ENCODE results near the gene L3MBTL1.
"Not testable (repeated sequence)": the region's sequence is repeated elsewhere in the genome, so short reads cannot be mapped to it uniquely, and the experiment has no call there.

The L3MBTL1 gene

DNA sequence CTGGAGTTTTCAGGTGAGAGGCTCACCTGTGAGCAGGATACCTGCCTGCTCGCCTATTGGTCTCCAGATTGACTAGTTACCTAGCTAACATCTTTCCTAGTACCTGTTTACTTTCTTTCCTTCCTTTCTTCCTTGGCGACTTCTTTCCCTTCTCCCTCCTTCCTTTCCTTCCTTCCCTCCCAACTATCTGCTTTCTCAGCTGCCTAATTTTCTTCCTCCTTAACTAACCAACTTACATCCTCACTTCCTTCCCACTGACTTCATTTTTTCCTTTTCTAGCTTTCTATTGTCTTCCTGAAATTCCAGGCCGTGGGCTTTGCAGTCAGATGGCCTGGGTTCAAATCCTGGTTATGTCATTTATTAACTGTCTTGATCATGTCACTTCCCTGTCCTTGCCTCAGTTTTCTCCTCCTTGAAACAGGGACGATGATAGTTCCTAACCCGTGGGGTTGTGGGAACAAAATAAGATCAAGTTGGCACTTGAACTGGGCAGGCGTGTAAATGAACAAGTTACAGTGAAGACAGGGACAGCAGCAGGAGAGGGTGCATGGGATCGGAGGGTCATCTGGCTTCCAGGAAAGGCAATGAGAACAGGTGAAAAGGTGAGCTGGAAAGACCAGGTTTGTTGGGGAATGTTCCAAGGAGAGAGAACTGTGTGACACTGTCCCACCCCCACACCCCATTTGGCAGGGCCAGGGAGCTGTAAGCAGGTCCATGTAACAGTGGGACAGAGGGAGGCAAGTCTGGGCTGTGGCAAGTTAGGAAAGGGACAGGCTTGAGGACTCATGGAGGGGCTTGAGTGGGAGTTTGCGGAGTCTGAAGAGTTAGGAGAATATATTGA lies 51.9 kb downstream of the L3MBTL1 start:
- DNase-seq, result no peak

DNA sequence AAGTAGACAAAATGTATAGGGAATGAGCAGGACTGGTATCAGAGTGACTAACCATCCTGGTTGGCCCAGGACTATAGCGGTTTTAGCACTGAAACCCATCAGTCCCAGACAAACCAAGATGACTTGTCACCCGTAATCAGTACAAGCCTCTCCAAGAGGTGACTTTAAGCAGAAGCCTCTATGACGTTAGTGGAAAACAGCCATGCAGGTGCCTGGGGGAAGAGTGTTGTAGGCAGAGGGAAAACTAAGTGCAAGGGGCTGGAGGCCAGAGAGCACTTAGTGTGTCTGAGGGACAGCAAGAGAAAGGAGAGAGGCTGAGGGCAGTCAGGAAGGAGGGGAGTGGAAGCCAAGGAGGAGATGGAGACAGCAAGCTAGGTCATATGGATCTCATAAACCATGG lies 53.5 kb downstream of the L3MBTL1 start:
- no peak for DNase-seq

DNA sequence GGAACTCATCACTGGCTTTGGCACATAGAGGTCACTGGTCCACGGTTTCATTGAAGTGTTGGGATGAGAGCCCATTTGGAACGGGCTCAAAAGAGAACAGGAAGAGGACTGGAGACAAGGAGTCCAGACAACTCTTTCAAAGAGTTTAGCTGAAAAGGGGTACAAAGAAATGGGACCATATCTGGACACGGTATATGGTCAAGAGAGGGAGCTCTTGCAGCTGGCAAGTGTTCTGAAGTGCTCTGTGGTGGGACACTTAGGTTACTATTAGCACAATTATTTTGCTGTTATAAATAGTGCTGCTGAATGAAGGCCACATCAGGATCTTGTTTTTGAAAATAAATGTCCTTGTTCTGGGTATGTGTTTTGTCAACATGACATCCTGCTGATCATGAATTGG lies 55.9 kb downstream of the L3MBTL1 start:
- DNase-seq, result no peak

DNA sequence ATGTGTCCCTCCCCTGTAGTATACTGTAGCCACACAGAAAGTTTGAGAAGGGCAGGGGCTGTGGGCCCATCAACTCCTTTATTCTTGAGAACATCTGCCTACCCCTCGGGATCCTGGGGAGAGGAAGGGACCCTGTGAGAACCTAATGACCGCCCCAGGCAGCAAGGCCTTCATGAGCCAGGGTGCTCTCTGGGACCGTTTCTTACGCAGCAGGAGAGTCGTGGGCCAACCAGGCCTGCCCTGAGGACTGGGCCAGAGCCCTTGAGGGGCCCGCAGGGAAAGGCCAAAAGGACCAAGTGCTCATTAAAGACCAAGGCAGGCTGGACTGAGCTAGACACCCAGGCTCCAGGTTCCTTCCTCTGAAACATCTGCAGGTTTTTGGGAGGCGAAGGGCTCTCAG lies 56.5 kb downstream of the L3MBTL1 start:
- no peak for DNase-seq

DNA sequence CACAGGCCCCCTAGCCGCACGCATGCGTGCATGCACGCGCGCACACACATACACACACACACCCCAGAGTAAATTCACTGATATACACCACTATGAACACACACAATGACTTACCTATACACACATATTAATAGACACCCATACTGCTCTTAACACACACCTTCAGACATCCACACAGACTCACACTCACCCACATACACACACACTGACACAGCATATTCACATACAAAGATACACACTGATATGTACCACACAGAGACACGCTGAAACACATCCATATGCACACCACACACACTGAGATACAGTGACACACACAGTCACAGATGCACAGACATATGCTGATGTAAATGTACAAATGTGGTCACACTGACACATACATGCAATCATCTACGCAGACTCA lies 57.0 kb downstream of the L3MBTL1 start:
- DNase-seq, result no peak

DNA sequence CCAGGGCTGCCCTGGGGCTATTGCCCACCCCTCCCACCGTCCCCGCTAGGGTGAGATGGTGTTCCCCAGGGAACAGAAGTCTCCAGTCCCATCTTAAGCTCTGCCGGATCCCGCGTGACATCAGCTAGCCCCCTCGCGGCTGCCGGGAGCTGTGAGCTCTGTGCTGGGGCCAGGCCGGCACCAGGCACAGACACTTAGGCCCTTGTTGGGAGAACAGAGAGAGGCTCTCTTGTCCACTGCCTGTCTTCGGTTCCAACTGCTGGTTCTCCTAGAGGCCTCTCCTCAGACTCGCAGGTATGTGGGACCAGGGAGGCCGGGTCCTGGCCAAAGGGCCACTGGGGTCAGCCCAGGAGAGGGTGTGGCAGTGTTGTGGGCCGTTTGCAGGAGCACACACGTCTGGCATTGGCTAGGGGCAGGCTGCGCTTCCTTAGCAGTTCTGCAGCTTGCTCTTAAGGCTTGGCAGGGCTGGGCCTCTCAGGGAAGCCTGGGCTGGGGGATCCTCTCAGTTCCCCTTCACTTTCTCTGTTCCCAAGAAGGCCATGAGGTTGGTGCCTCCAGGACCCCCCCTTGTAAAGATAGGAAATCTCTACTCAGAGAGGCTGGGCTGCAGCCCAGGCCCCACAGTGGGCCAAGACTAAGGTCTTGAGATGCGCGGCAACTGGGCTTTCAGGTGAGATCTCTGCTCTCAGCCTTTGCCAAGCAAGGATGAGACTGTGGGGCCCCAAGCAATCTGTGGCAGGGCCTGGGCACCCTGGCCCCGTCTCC lies 57.7 kb downstream of the L3MBTL1 start:
- no peak for DNase-seq

DNA sequence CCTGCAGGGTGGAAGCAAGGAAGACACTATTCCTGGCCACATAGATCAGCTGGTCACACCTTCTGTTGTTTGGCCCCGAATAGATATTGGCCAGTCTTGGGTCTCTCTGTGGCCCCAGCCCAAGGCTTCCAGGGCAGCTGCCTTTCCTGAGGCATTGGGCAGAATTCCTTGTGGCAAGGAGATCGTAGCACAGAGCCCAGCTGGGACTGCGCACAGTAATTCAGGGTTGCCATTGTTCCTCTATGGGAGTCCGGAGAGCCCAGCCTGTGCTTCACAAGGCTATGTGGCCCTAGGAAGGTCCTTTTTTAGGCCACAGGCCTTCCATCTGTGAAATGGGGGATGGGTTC lies 58.2 kb downstream of the L3MBTL1 start:
- DNase-seq, result no peak

DNA sequence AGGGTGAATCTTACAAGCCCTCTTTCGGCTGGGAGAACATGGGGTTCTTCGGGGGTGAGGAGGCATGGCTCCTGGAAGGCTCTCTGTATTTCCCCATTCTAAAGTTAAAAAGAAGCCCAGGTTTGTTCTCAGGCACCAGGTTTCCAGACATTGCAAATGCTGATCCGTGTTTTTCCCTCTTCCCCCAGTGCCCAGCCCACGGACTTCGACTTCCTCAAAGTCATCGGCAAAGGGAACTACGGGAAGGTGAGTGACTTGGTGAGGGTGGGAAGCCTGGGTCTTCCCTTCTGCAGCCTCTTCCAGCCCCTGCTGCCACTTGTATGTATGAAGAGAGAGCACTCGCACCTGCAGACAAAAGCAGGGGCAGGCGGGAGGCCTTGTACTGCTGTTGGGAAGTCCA lies 60.0 kb downstream of the L3MBTL1 start:
- no peak for DNase-seq

DNA sequence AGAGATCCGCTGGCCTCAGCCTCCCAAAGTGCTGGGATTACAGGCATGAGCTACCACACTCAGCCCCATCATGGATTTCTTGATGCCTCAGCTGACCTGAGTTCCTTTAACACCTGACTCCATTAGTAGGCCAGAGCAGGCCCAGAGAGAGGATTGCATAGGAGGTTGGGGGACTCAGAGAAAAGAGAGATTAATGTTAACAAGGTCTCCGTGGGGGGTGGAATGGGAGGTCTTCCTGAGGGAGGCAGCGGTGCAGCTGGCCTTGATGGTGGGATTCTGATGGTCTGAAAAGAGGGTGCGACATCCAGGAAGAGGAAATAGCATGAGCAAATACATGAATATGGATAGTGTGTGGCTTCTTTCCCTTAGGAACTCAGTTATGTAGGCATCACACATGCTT lies 61.2 kb downstream of the L3MBTL1 start:
- DNase-seq, result no peak

DNA sequence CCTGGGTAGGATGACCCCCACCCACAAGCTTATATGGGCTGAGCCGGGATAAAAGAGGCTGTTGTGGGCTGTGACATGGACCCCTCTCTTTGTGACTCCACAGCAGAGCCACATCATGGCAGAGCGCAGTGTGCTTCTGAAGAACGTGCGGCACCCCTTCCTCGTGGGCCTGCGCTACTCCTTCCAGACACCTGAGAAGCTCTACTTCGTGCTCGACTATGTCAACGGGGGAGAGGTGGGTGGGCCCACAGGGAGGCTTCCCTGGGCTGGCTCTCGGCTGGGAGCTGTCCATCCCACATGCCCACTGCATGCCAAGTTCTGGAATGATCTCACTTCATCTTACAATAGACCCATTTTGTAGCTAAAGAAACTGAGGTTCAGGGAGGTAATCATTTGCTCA lies 61.8 kb downstream of the L3MBTL1 start:
- no peak for DNase-seq

DNA sequence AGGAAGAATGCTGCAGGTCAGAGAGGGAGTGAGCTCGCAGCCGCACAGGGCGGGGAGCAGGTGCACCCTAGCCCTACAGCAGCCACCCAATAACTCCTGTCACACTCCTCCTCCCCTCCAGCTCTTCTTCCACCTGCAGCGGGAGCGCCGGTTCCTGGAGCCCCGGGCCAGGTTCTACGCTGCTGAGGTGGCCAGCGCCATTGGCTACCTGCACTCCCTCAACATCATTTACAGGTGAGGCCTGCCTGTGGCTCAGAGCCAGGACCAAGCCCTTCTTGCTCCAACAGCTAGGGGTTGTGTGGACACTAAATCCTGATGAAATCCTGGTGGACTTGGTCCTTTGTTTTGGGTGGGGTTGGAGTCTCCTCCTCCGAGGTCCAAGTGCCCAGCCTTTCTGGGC lies 63.0 kb downstream of the L3MBTL1 start:
- no peak for DNase-seq

DNA sequence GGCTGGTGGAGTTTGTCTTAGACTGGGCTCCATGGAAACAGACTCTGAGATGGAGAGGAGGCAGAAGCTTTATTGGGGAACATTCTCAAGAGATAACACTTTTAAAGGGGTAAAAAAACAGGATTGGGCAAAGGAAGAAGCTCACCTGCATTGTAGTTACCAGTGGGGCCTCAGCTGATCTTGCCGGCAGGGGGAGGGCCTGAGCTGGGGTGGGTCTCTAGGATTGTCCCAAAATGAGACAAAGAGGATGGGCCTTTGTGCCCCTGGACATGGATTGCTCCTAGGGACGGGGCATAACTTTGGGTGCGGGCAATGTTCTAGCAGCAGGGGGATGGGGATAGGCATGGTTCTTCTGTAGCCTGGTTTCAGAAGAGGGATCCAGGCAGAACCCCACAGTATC lies 63.8 kb downstream of the L3MBTL1 start:
- no peak for DNase-seq

DNA sequence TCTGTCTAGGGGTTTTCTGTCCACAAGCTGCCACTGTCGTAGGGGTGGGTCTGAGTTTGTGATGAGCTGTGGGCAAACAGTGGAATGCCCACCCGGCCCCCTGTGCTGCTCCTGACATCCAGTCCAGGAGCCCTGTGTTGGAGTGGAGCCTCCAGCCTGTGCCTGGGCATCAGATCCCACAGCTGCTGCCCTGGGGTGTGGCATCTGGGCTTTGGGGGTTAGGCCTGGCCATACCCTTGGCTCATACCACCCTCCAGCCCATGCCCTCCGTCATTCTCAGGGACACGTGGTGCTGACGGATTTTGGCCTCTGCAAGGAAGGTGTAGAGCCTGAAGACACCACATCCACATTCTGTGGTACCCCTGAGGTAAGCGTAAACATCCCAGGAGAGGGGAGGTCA lies 64.3 kb downstream of the L3MBTL1 start:
- DNase-seq, result no peak

DNA sequence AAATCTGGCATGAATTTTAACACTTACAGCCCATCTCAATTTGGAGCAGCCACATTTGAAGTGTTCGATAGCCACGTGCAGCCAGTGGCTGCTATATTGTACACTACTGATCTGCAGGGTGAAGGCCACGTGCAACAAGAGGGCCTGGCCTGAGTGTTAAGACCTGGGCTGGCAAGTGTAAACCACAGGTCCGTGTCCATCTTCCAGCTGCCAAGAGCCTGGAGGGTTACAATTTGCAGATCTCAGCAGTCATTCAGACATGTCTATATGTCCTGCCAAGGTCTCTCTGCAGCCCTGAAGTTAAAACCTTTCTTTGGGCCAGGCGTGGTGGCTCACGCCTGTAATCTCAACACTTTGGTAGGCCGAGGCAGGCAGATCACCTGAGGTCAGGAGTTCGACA lies 65.4 kb downstream of the L3MBTL1 start:
- no peak for DNase-seq

DNA sequence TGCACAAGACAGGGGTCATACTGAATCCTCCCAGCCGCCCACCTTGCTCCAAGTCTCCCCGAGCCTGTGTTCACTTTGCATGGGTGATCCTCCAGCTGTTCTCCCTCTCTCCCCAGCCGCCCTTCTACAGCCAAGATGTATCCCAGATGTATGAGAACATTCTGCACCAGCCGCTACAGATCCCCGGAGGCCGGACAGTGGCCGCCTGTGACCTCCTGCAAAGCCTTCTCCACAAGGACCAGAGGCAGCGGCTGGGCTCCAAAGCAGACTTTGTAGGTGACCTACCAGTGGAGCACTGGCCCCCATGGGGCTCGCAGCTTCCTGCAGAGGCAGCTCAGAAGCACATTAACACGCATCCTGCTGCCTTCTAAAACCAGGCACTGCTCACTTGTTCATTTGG lies 68.6 kb downstream of the L3MBTL1 start:
- DNase-seq, result no peak

DNA sequence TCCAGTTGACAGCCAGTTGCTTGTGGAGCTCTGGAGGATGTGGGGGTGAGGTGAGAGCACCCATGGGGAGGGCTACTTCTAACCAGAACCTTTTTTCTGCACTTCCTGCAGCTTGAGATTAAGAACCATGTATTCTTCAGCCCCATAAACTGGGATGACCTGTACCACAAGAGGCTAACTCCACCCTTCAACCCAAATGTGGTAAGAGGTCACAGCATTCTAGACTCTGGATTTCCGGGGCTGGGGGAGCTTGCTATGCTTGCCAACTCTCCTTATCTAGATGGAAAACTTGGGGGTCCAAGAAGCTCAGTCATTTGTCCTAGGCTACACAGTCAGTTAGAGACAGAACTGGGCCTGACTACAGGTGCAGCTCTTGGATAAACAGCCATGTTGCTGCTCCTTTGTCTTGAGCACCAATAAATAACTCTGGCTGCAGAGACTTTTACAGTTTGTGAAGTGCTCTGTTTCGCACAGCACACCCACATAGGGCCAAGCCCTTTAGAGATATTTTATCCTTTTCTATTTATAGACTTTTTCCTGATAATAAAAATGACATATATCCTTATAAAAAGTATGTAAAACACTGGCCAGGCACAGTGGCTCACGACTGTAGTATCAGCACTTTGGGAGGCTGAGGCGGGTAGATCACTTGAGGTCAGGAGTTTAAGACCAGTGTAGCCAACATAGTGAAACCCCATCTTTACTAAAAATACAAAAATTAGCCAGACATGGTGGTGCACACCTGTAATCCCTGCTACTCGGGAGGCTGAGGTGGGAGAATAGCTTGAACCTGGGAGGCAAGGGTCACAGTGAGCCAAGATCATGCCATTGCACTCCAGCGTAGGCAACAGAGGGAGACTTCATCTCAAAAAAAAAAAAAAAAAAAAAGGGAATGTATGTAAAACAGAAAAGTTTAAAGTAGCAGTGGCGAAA lies 72.6 kb downstream of the L3MBTL1 start:
- no peak for DNase-seq

DNA sequence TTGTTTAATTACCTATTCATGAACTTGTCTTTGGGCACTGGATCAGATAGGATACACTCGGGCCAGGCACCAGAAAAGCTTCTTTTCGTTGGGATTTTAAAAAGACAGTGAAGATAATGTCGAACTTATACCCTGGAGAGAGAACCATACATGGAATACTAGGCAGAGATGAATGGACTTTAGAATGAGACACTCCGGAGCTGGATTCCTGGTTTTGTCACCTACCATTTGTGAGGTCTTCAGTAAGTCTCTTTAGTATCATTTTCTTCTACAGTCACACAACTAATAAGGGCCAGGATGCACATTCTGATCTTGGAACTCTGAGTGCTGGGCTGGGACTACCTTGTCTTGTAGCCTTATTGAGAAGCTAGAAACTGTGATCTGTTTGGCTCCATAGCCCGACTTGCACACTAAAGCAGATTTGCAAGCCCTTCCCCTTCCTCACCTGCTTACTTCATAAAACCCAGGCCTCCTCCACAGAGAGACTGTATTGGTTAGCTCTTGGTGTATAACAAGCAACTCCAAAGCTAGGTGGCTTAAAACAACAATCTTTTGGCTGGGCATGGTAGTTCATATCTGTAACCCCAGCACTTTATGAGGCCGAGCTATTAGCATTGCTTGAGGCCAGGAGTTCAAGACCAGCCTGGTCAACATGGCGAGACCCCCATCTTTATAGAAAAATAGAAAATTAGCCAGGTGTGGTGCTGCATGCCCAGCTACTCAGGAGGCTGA lies 75.8 kb downstream of the L3MBTL1 start:
- DNase-seq, result no peak

DNA sequence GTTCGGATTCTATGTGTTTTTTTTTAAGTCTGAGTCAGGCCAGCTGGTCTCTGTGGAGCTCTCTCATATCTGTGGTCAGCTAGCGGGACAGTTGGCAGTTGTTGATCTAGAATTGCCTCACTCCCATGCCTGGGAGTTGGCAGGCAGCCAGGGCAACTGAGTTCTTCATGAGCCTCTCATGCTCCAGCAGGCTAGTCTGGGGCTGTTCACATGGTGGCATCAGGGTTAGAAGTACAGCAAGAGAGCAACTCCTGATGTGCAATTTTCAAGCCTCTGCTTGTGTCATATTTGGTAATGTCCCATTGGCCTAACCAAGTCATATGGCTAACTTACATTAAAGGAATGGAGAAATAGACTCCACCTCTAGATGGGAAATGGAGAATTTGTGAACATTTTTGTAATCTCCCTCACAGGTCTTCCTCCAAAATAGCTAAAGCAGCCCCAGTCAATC lies 76.5 kb downstream of the L3MBTL1 start:
- DNase-seq, result no peak

DNA sequence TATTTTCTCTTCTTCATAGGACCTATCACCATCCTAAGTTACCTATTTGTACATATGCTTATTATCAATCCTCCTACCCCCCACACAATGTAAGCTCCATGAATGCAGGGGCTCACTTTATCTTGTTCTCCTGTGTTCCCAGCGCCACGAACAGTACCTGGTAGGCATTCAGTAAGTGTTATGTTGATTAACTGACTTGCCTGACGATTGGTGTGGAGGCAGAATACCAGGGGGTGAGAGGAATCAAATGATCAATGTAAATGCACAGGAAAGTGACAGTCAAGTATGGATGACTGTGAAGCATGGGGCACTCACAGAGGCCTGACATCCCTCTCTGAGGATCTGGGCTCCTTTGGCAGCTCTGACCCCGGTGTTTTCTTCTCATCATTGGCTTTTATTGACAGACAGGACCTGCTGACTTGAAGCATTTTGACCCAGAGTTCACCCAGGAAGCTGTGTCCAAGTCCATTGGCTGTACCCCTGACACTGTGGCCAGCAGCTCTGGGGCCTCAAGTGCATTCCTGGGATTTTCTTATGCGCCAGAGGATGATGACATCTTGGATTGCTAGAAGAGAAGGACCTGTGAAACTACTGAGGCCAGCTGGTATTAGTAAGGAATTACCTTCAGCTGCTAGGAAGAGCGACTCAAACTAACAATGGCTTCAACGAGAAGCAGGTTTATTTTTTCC lies 77.1 kb downstream of the L3MBTL1 start:
- no peak for DNase-seq

DNA sequence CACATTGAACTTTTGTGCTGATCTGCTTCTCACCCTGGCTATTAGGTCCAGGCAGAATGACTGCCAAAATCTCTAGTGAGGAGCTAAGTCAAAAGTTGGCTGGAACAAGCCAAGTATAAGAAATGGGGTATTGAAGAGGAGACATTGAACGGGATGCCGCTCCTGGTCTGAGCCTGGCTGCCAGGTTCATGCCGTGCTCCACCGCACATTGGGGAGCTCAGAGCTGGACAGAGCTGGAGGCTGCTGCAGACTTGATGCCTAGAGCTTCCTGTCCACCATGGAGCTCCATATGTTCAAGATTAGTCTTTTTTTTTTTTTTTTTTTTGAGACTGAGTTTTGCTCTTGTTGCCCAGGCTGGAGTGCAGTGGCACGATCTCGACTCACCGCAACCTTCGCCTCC lies 79.1 kb downstream of the L3MBTL1 start:
- DNase-seq, result no peak

DNA sequence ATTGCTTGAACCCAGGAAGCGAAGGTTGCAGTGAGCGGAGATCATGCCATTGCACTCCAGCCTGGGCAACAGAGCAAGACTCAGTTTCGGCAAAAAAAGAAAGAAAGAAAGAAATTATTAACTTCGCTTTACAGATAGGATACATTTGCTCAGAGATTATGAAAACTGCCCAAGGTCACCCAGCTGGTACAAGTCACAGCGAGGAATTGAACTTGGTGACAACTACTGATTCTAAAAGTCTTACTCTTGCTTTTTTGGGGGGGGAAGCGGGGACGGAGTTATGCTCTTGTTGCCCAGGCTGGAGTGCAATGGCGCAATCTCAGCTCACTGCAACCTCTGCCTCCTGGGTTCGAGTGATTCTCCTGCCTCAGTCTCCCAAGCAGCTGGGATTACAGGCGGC lies 81.0 kb downstream of the L3MBTL1 start:
- not testable (repeated sequence) for DNase-seq

DNA sequence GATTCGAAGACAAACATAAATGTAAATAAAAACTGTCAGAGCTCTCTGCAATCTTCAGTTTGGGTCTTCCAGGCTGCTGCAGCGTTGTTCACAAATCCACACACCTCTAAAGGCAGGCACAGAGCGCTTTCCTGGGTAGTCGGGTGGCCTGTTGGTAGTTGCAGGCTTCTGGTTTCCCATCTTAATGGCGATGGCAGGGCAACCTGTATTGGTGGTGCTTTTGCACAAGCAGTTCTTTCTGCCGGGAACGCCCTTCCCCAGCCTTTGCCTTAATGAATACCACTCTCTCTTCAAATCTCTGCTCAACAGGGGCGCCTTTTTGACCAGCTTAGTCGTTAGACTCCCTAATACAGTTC lies 82.5 kb downstream of the L3MBTL1 start:
- no peak for DNase-seq

Measured in right kidney (tissue), 1 donor.